SK-N-SH (cell line): ENCODE results near the gene BCAS3. TPM values are rescaled to one million over a fixed set of nuclear protein-coding genes. Genes with fewer than 3 reads are reported as not detected.
A peak's percentile ranks its signal among the peaks of the same experiment; 100 is the strongest.

Experiments used
- CTCF ChIA-PET: fragments of 300-600, 350-600 bp; formaldehyde crosslinking; extraction: SDS; loops from one replicate; lab custom pipeline; 2021; lab: Yijun Ruan, JAX
- POLR2A ChIA-PET: fragments of 350-600 bp; sonication (Branson Sonifier 250); formaldehyde crosslinking; extraction: SDS; loops from one replicate; lab custom pipeline; 2020; ENCODE audit warnings: antibody characterized with exemption, inconsistent platforms; lab: Yijun Ruan, JAX
- DNase-seq: peaks from one replicate; pipeline ENCODE4 v3.0.0; 2012
- H2AFZ ChIP-seq: fragments of 200-600 bp; sonication (generic); 2 replicates; pipeline ENCODE4 v1.8.1; 2016; ENCODE audit warnings: antibody characterized with exemption, mild to moderate bottlenecking, low read depth
- H3F3A ChIP-seq: fragments of 200-600 bp; sonication (generic); replicated peaks from 2 replicates; pipeline ENCODE3; 2016; ENCODE audit warnings: antibody characterized with exemption, mild to moderate bottlenecking; ENCODE audit not compliant: insufficient read depth
- H3K27ac ChIP-seq, 2 experiments: fragments of 200-500 bp in 1 of 2; fragments of 200-600 bp in 1 of 2; sonication (Bioruptor generic) in 1 of 2; sonication (generic), shearing (Covaris generic) in 1 of 2; 2 replicates each; pipeline versions ENCODE4 v1.5.1 to v1.6.1; 2014 to 2016; ENCODE audit warnings: low read depth in 2 of 2, inconsistent platforms in 1 of 2, low read length in 1 of 2, mild to moderate bottlenecking in 1 of 2, mixed read lengths in 1 of 2
- H3K27me3 ChIP-seq: fragments of 200-600 bp; sonication (generic), shearing (Covaris generic); 2 replicates; pipeline ENCODE4 v1.6.1; 2016; ENCODE audit warnings: mixed run types; ENCODE audit not compliant: insufficient read depth
- H3K36me3 ChIP-seq, 2 experiments: fragments of 200-500 bp in 1 of 2; fragments of 200-600 bp in 1 of 2; sonication (Bioruptor generic) in 1 of 2; sonication (generic) in 1 of 2; replicated peaks in 1 of 2; 2 replicates each; pipeline versions ENCODE3 to v1.5.1; 2014 to 2016; ENCODE audit warnings: low read length in 1 of 2, mild to moderate bottlenecking in 1 of 2; ENCODE audit not compliant: insufficient read depth in 2 of 2, control insufficient read depth in 1 of 2
- H3K4me1 ChIP-seq, 2 experiments: fragments of 200-500 bp in 1 of 2; fragments of 200-600 bp in 1 of 2; sonication (Bioruptor generic) in 1 of 2; sonication (generic), shearing (Covaris generic) in 1 of 2; 2 replicates each; pipeline versions ENCODE4 v1.5.1 to v1.6.1; 2014 to 2016; ENCODE audit warnings: low read depth in 1 of 2, low read length in 1 of 2, mixed run types in 1 of 2; ENCODE audit not compliant: insufficient read depth in 2 of 2, control insufficient read depth in 1 of 2
- H3K4me2 ChIP-seq: fragments of 200-600 bp; sonication (generic), shearing (Covaris generic); 2 replicates; pipeline ENCODE4 v1.6.1; 2017; ENCODE audit warnings: mixed run types
- H3K4me3 ChIP-seq, 2 experiments: fragments of 200-500 bp in 1 of 2; fragments of 200-600 bp in 1 of 2; sonication (Bioruptor generic) in 1 of 2; sonication (generic), shearing (Covaris generic) in 1 of 2; 2 replicates each; pipeline versions ENCODE4 v1.5.1 to v1.8.1; 2014 to 2016; ENCODE audit warnings: low read depth in 2 of 2, inconsistent platforms in 1 of 2, low read length in 1 of 2, mild to moderate bottlenecking in 1 of 2, mixed read lengths in 1 of 2, moderate library complexity in 1 of 2
- H3K79me2 ChIP-seq: fragments of 200-600 bp; sonication (generic); 2 replicates; pipeline ENCODE4 v1.8.1; 2017; ENCODE audit warnings: mild to moderate bottlenecking; ENCODE audit not compliant: insufficient read depth
- H3K9ac ChIP-seq: fragments of 200-600 bp; sonication (generic); 2 replicates; pipeline ENCODE4 v1.6.1; 2017; ENCODE audit warnings: mixed run types
- H3K9me2 ChIP-seq: fragments of 200-600 bp; sonication (generic); 2 replicates; pipeline ENCODE4 v1.6.1; 2017; ENCODE audit warnings: mixed run types
- H3K9me3 ChIP-seq: fragments of 200-600 bp; sonication (generic); 2 replicates; pipeline ENCODE4 v1.6.1; 2017; ENCODE audit warnings: mixed run types, mild to moderate bottlenecking, moderate library complexity
- H4K20me1 ChIP-seq: fragments of 200-600 bp; sonication (generic); 2 replicates; pipeline ENCODE4 v1.6.1; 2017; ENCODE audit warnings: mild to moderate bottlenecking, mixed run types; ENCODE audit not compliant: insufficient read depth
- FOSL2 ChIP-seq: IDR thresholded peaks from 2 replicates; pipeline ENCODE4 v1.4.0; 2012; ENCODE audit warnings: low read depth, mild to moderate bottlenecking, moderate library complexity, borderline replicate concordance
- FOXJ3 ChIP-seq: sonication (generic); formaldehyde crosslinking; IDR thresholded peaks from 2 replicates; pipeline ENCODE4 v1.5.1; 2020; ENCODE audit warnings: mild to moderate bottlenecking, missing genetic modification reagents
- IRF3 ChIP-seq: fragments of 150-350 bp; IDR thresholded peaks from 2 replicates; pipeline ENCODE4 v1.6.1; 2016; ENCODE audit warnings: mild to moderate bottlenecking, low read depth, low read length
- POLR2AphosphoS5 ChIP-seq: IDR thresholded peaks from 2 replicates; pipeline ENCODE4 v1.6.1; 2012; ENCODE audit warnings: low read depth, low read length
- SIN3A ChIP-seq: IDR thresholded peaks from 2 replicates; pipeline ENCODE4 v1.6.1; 2012; ENCODE audit warnings: low read depth, mild to moderate bottlenecking, low read length, moderate library complexity, borderline replicate concordance
- TEAD4 ChIP-seq: IDR thresholded peaks from 2 replicates; pipeline ENCODE4 v1.4.0; 2012; ENCODE audit warnings: mild to moderate bottlenecking, borderline replicate concordance; ENCODE audit not compliant: insufficient read depth
- WGBS: methylation state at CpG from one replicate; pipeline ENCODE4 v1.1.6; 2017; ENCODE audit warnings: low lambda C conversion rate; 5-methylcytosine and 5-hydroxymethylcytosine counted together
- polyA plus RNA-seq, 3 experiments: library from polyadenylated mRNA; depleted of rRNA; stranded (reverse); fragments of >200 nt; gene quantifications; 2 replicates each; pipeline ENCODE4 v1.2.3, GENCODE V29; 2012

Gene BCAS3
- polyA plus RNA-seq, 1 of the 3 experiments (the other 2 are of a cell fraction), result 5.9 TPM

DNA sequence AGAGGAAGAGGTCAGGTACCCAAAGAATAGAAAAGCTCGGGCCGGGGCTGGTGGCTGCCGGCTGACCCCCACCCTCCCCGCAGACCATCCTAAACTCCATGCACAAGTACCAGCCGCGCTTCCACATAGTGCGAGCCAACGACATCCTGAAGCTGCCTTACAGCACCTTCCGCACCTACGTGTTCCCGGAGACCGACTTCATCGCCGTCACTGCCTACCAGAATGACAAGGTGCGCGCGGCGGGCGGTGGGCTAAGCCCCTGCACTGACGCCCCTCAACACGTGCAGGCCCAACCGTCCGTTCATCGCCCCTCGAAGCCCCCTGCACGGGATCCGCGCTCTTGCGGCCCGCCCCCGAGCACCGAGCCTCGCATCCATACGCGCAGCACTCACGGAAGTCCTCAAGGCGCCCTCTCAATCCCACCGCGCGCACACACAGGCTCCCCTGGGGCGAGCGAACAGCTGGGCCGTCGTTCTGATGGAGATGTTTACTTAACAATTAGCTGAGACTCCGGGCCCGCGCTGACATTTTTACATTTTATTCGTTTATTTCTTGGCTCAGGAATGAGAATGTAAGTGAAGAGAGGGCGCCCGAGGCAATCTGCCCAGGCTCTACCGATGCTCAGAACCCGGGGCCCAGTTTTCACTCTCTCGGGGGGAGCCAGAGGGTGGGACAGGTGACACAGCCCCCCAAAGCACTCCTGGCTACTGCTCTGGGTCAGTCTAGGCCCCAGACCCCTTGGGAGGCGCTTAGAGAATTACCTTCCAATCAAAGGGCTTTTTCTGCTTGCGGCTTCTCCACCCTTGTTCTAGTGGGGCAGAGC, 725.5 kb downstream of the BCAS3 start (continued):
- TF ChIP-seq SIN3A (no peak), FOXJ3 (CRISPR knock-in tag) (no peak), FOSL2 (no peak)

GRCh38 chr17:61403801-61404662, 726.4 kb downstream of the BCAS3 start:
- Histone ChIP-seq H3F3A (peaks cover 35% of the 10 kb centered on the region), H3K27me3 (no peaks in the 10 kb centered on the region), H3K36me3 (peaks cover 63 to 68% of the 10 kb centered on the region in 2 experiments), H3K4me1 (peaks cover 21 to 43% of the 10 kb centered on the region in 2 experiments), H3K79me2 (peaks cover 82% of the 10 kb centered on the region), H2AFZ (no peak overlapping the region), H3K9me2 (no peaks in the 10 kb centered on the region), H3K27ac (no peak overlapping the region), H3K4me2 (peak overlapping the region; percentile 95), H3K9me3 (no peaks in the 10 kb centered on the region), H3K4me3 (peak overlapping the region; percentile 4 to 96; a peak in 3 of 4 replicates), H4K20me1 (peaks cover 65% of the 10 kb centered on the region)
- POLR2A ChIA-PET, result interaction anchor here (1.1 kb wide), 1 partner anchor 166 kb away, joined by 3 read pairs; no protein-coding TSS in a partner anchor
- CTCF ChIA-PET, result interaction anchor here (1.1 to 7.3 kb wide), 4 partner anchors 8 to 148 kb away, joined by 3 to 73 read pairs (median 3); no protein-coding TSS in a partner anchor
- DNase-seq, result no peak
- TF ChIP-seq POLR2AphosphoS5 (0 out of 2 replicates have a peak, but pooled peaks have one; percentile 0), IRF3 (no peak)
- TF ChIP-seq, all 33 proteins: peak for 1
- WGBS, result 97% methylated on average over 61 of the region's 66 CpGs
- peak overlapping the region; percentile 58; the same call in 1 of the 2 replicates for H3K9ac ChIP-seq

DNA sequence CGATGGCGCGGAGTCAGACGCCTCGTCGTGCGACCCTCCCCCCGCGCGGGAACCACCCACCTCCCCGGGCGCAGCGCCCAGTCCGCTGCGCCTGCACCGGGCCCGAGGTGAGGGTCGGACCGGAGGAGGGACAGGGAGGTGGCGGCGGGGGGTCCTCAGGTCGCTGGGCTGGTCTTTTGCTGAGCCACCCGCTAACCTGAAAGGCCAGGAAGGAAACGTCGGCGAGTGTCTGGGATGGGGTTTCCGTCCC, 726.9 kb downstream of the BCAS3 start:
- DNase-seq, result peak; percentile 42
- Histone ChIP-seq H3K4me2 (peak overlapping the region; percentile 95; the same call in 1 of the 2 replicates), H3K27me3 (no peaks in the 10 kb centered on the region), H3F3A (peaks cover 37% of the 10 kb centered on the region), H2AFZ (no peak overlapping the region), H3K36me3 (peaks cover 67 to 70% of the 10 kb centered on the region in 2 experiments), H3K9me3 (no peaks in the 10 kb centered on the region), H3K9me2 (no peaks in the 10 kb centered on the region), H3K9ac (no peak overlapping the region), H3K4me3 (no peak overlapping the region; a peak in 1 of 4 replicates), H3K27ac (no peak overlapping the region), H3K4me1 (peaks cover 21 to 43% of the 10 kb centered on the region in 2 experiments), H4K20me1 (peaks cover 65% of the 10 kb centered on the region), H3K79me2 (peaks cover 77% of the 10 kb centered on the region)
- POLR2A ChIA-PET, result interaction anchor here (1.1 kb wide), 1 partner anchor 166 kb away, joined by 3 read pairs; no protein-coding TSS in a partner anchor
- CTCF ChIA-PET, result interaction anchor here (1.1 to 7.3 kb wide), 2 partner anchors 7 to 14 kb away, joined by 3 to 73 read pairs; no protein-coding TSS in a partner anchor
- TF ChIP-seq TEAD4, result no peak
- 95% methylated on average over 25 of the region's 27 CpGs for WGBS
